ENCODE results near the gene SERINC2. TPM values are rescaled to one million over a fixed set of nuclear protein-coding genes. Genes with fewer than 3 reads are reported as not detected.

The SERINC2 gene
- total and polyA plus RNA-seq, 2 donors (not counting 1 experiment from before 2014, with no cell fraction given), result 28.4 to 104 TPM

DNA sequence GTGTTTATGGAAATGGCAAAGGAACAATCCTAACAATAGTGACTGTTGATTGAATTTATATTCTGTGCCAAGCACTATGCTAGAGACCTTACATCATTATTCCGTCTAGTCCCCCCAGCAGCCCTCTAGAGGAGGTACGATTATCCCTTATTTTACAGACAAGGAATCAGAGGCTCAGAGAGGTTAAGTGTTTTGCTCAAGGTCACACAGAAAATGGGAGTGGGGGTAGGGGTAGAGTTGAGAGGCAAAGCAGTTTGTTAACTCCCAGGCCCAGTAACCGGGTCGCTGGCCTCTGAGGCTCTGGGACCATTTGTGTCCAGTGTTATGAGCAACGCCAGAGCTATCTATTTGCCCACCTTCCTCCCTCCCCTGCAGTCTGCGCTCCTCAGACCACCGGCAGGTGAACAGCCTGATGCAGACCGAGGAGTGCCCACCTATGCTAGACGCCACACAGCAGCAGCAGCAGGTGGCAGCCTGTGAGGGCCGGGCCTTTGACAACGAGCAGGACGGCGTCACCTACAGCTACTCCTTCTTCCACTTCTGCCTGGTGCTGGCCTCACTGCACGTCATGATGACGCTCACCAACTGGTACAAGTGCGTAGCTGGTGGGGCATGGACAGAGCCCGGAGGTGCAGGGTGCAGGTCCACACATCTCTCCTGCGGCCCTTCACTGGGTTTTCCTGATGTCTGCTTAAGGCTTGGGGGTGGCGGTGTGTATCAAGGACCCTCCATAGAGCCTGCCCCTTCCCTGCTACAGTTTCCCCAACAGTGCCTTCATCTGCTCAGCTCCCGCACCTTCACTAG, 19.8 kb downstream of the SERINC2 start:
- no peak for TF ChIP-seq EZH2 (IDR thresholded peaks at IDR 0.05; ENCODE audit: low read length, missing control alignments)
- TF ChIP-seq, protein P1, sequence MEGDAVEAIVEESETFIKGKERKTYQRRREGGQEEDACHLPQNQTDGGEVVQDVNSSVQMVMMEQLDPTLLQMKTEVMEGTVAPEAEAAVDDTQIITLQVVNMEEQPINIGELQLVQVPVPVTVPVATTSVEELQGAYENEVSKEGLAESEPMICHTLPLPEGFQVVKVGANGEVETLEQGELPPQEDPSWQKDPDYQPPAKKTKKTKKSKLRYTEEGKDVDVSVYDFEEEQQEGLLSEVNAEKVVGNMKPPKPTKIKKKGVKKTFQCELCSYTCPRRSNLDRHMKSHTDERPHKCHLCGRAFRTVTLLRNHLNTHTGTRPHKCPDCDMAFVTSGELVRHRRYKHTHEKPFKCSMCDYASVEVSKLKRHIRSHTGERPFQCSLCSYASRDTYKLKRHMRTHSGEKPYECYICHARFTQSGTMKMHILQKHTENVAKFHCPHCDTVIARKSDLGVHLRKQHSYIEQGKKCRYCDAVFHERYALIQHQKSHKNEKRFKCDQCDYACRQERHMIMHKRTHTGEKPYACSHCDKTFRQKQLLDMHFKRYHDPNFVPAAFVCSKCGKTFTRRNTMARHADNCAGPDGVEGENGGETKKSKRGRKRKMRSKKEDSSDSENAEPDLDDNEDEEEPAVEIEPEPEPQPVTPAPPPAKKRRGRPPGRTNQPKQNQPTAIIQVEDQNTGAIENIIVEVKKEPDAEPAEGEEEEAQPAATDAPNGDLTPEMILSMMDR (conservative IDR thresholded peaks at IDR 0.05 in 1 of 2, IDR thresholded peaks at IDR 0.05 in 1 of 2; ENCODE audit: low read depth in 1 of 2, low read length in 2 of 2), result no peak
- Histone ChIP-seq H3K79me2 (ENCODE audit: control insufficient read depth, insufficient read depth, low read length) (no peaks in the 10 kb centered on the region), H3K4me1 (ENCODE audit: control insufficient read depth, extremely low read depth, insufficient read depth, low read length) (no peaks in the 10 kb centered on the region)

DNA sequence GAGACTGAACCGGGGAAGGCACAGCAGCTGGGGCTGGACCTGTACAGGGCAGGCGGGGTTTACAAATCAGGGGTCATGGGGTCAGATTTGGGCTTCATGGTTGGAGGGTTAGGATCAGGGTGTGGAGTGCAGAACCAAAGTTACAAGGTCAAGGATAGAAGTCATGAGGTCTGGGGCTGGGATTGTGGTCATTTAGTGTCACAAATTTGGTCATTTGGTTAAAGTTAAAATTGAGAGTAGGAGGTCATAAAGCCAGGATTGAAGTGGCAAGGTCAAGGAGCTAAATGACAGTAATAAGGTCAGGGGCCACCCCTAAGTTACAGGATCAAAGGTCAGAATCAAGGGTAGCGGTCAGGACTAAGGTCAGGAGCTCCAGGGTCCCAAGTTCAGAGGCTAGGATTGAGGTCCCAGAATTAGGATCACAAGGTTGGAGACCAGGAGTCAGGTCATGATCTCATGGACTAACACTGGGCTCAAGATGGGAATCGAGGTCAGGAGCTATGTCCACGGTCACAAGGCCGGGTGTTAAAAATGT, 20.4 kb downstream of the SERINC2 start:
- Histone ChIP-seq H2AFZ (ENCODE audit: low read length) (no peak overlapping the region), H3K4me1 (ENCODE audit: control insufficient read depth, extremely low read depth, insufficient read depth, low read length) (no peaks in the 10 kb centered on the region), H4K20me1 (ENCODE audit: control insufficient read depth, extremely low read depth, insufficient read depth, low read length) (no peaks in the 10 kb centered on the region), H3K27me3 (ENCODE audit: control insufficient read depth, insufficient read depth, low read length) (no peaks in the 10 kb centered on the region), H3K36me3 (ENCODE audit: control insufficient read depth, insufficient read depth, low read length) (peaks cover 28% of the 10 kb centered on the region), H3K4me2 (ENCODE audit: extremely low read depth, insufficient read depth, low read length) (no peak overlapping the region), H3K4me3 (replicated peaks in 1 of 4; ENCODE audit: control extremely low read depth in 1 of 4, insufficient read depth in 1 of 4, low read depth in 3 of 4, low read length in 4 of 4) (no peak overlapping the region), H3K79me2 (ENCODE audit: control insufficient read depth, insufficient read depth, low read length) (no peaks in the 10 kb centered on the region), H3K9ac (ENCODE audit: insufficient read depth, low read length) (no peak overlapping the region), H3K27ac (ENCODE audit: insufficient read depth, low read length) (no peak overlapping the region), H3K9me3 (ENCODE audit: control insufficient read depth, insufficient read depth, low read depth, low read length) (no peaks in the 10 kb centered on the region)
- no peak for DNase-seq (ENCODE audit: low read depth in 2 of 2)
- TF ChIP-seq EZH2 (IDR thresholded peaks at IDR 0.05; ENCODE audit: low read length, missing control alignments), result no peak
- TF ChIP-seq, protein P1 (conservative IDR thresholded peaks at IDR 0.05 in 1 of 2, IDR thresholded peaks at IDR 0.05 in 1 of 2; ENCODE audit: low read depth in 1 of 2, low read length in 2 of 2), result no peak

More for the DNA sequence above, 19.8 kb downstream of the SERINC2 start:
- Histone ChIP-seq H3K36me3 (ENCODE audit: control insufficient read depth, insufficient read depth, low read length) (peaks cover 31% of the 10 kb centered on the region), H4K20me1 (ENCODE audit: control insufficient read depth, extremely low read depth, insufficient read depth, low read length) (no peaks in the 10 kb centered on the region), H3K4me2 (ENCODE audit: extremely low read depth, insufficient read depth, low read length) (no peak overlapping the region), H3K27ac (ENCODE audit: insufficient read depth, low read length) (no peak overlapping the region), H2AFZ (ENCODE audit: low read length) (no peak overlapping the region), H3K9ac (ENCODE audit: insufficient read depth, low read length) (no peak overlapping the region), H3K9me3 (ENCODE audit: control insufficient read depth, insufficient read depth, low read depth, low read length) (no peaks in the 10 kb centered on the region), H3K4me3 (replicated peaks in 1 of 4; ENCODE audit: control extremely low read depth in 1 of 4, insufficient read depth in 1 of 4, low read depth in 3 of 4, low read length in 4 of 4) (no peak overlapping the region), H3K27me3 (ENCODE audit: control insufficient read depth, insufficient read depth, low read length) (no peaks in the 10 kb centered on the region)
- DNase-seq (ENCODE audit: low read depth in 2 of 2), result no peak

GRCh38 chr1:31434101-31434871, 21.3 kb downstream of the SERINC2 start:
- Histone ChIP-seq H3K36me3 (ENCODE audit: control insufficient read depth, insufficient read depth, low read length) (peaks cover 21% of the 10 kb centered on the region), H2AFZ (ENCODE audit: low read length) (no peak overlapping the region), H3K4me2 (ENCODE audit: extremely low read depth, insufficient read depth, low read length) (no peak overlapping the region), H3K9me3 (ENCODE audit: control insufficient read depth, insufficient read depth, low read depth, low read length) (no peaks in the 10 kb centered on the region), H4K20me1 (ENCODE audit: control insufficient read depth, extremely low read depth, insufficient read depth, low read length) (no peaks in the 10 kb centered on the region), H3K27me3 (ENCODE audit: control insufficient read depth, insufficient read depth, low read length) (no peaks in the 10 kb centered on the region), H3K79me2 (ENCODE audit: control insufficient read depth, insufficient read depth, low read length) (no peaks in the 10 kb centered on the region), H3K4me1 (ENCODE audit: control insufficient read depth, extremely low read depth, insufficient read depth, low read length) (no peaks in the 10 kb centered on the region), H3K27ac (ENCODE audit: insufficient read depth, low read length) (no peak overlapping the region), H3K4me3 (replicated peaks in 1 of 4; ENCODE audit: control extremely low read depth in 1 of 4, insufficient read depth in 1 of 4, low read depth in 3 of 4, low read length in 4 of 4) (no peak overlapping the region), H3K9ac (ENCODE audit: insufficient read depth, low read length) (no peak overlapping the region)
- DNase-seq (ENCODE audit: low read depth in 2 of 2), result no peak
- TF ChIP-seq, protein P1 (conservative IDR thresholded peaks at IDR 0.05 in 1 of 2, IDR thresholded peaks at IDR 0.05 in 1 of 2; ENCODE audit: low read depth in 1 of 2, low read length in 2 of 2), result no peak
- no peak for TF ChIP-seq EZH2 (IDR thresholded peaks at IDR 0.05; ENCODE audit: low read length, missing control alignments)
